Stomach (tissue), 9 donors: Measurements from ENCODE around the gene ABCB1. TPM values are rescaled to one million over a fixed set of nuclear protein-coding genes. Genes with fewer than 3 reads are reported as not detected.

Experiments
- DNase-seq, 2 donors: peaks; one replicate each; pipeline versions ENCODE4 v3.0.0 to v3.0.0-alpha.2; 2013 to 2019
- H3K27ac ChIP-seq, 5 donors: fragments of 200-600 bp in 4 of 5; sonication (generic) in 4 of 5; one replicate each; pipeline ENCODE4 v1.5.1; 2013 to 2019; ENCODE audit warnings: mild to moderate bottlenecking in 1 of 5, moderate library complexity in 1 of 5
- H3K27me3 ChIP-seq, 3 donors: fragments of 200-600 bp; sonication (generic); one replicate each; pipeline ENCODE4 v1.5.1; 2017 to 2019; ENCODE audit warnings: mixed run types in 1 of 3
- H3K36me3 ChIP-seq, 4 donors: fragments of 200-600 bp; sonication (generic); 1 replicate in 3 of 4; 2 replicates in 1 of 4; pipeline ENCODE4 v1.5.1; 2016 to 2019
- H3K4me1 ChIP-seq, 4 donors: fragments of 200-600 bp; sonication (generic); one replicate each; pipeline ENCODE4 v1.5.1; 2016 to 2019
- H3K4me3 ChIP-seq, 4 donors: fragments of 200-600 bp; sonication (generic) in 3 of 4; one replicate each; pipeline ENCODE4 v1.5.1; 2016 to 2019; ENCODE audit warnings: mild to moderate bottlenecking in 1 of 4
- H3K9me3 ChIP-seq, 4 donors: fragments of 200-600 bp; sonication (generic); one replicate each; pipeline ENCODE4 v1.5.1; 2016 to 2019
- EP300 ChIP-seq: sonication (generic); formaldehyde crosslinking; IDR thresholded peaks from one replicate; pipeline ENCODE4 v1.6.1; 2017; ENCODE audit warnings: antibody characterized with exemption
- POLR2A ChIP-seq, 4 donors: fragments of 450-650 bp; IDR thresholded peaks; one replicate each; pipeline ENCODE4 v1.6.1; 2016; ENCODE audit warnings: antibody characterized with exemption in 4 of 4, control low read depth in 2 of 4, mild to moderate bottlenecking in 1 of 4, moderate library complexity in 1 of 4
- POLR2AphosphoS5 ChIP-seq, 3 donors: sonication (generic); formaldehyde crosslinking; IDR thresholded peaks; one replicate each; pipeline ENCODE4 v1.6.1; 2016; ENCODE audit warnings: antibody characterized with exemption in 3 of 3
- WGBS, 5 donors: extraction: QIAGEN DNeasy Blood & Tissue Kit in 3 of 5; methylation state at CpG; one replicate each; pipeline versions ENCODE4 v1.1.5 to v1.1.7; 2013 to 2018; 5-methylcytosine and 5-hydroxymethylcytosine counted together
- intact Hi-C: fragments of 100-400 bp; cut with DNase I; formaldehyde crosslinking; loops from one replicate; pipeline ENCODE4 v1.15.1; 2023; ENCODE audit warnings: low total_unique reads
- polyA plus RNA-seq, 3 donors: library from polyadenylated mRNA; stranded (reverse); fragments of 200-250 nt; gene quantifications; one replicate each; pipeline ENCODE4 v1.2.3, GENCODE V29; 2013
- total RNA-seq, 5 donors: library from RNA; depleted of rRNA; stranded (reverse); fragments of >200 nt; gene quantifications; one replicate each; pipeline versions ENCODE4 v1.1.0 to v1.2.3, GENCODE V29; 2014 to 2016
- TF ChIP-seq, protein P1 (sequence below), 7 experiments: fragments of 450-650 bp in 4 of 7; fragments of 200-600 bp in 3 of 7; sonication (generic) in 3 of 7; IDR thresholded peaks; one replicate each; pipeline ENCODE4 v1.5.1; 2016 to 2019; ENCODE audit warnings: antibody characterized with exemption in 7 of 7, control low read depth in 2 of 7, mild to moderate bottlenecking in 1 of 7
- donor health status: healthy with polysubstance abuse.
- donor health status: Bipolar disorder and iron deficiency.
- donor health status: healthy.

Gene ABCB1
- total and polyA plus RNA-seq, 8 donors: 0.45 to 10.6 (median 1.7) TPM; not detected in 1

DNA sequence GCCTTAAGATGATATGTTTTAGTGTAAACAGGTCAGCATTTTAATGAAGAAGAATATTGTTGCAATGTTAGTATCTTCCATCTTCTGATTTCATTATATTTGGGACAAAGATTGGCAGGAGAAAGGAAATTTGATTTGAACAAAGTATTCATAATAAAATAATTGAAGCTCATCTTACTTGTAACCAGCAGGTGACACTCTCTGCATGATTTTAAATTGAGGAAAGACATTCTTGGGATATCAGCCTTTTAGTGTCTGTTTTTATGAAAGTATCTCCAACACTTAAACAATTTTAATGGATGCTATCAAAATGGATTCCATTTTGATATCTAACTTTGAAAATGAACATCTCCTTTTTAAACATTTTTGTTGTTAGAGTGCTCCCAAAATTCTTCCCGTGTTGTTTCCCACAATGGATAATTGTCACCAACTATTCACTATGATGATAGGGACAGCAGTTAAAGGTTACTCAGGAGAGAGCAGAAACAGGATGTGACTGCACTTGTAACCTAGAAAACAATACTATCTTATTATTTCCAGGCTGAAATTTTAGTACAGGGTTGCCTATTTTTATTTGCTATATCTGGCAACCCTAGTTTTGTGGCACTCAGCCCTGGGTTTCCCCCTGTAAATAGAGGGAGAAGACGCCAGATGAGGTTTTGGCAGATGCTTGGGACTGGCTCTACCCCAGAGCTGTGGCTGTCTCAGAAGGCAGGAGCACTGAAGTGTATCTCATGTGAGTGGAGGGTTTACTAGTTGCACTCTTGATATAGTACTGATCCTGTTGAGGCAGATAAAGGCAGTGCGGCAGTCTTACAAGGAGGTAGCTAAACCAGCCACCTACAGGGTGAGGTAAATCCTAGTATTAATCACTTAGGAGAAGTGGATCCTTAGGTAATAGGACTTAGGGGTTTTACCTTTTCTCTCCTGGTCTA is 94.2 kb downstream of the ABCB1 start:
- Histone ChIP-seq H3K36me3 (no peaks in the 10 kb centered on the region), H3K27me3 (no peaks in the 10 kb centered on the region), H3K9me3 (no peaks in the 10 kb centered on the region), H3K4me3 (no peak overlapping the region), H3K4me1 (no peaks in the 10 kb centered on the region), H3K27ac (no peak overlapping the region)
- TF ChIP-seq POLR2AphosphoS5 (IDR thresholded peaks at IDR 0.05): no peak
- TF ChIP-seq POLR2A (IDR thresholded peaks at IDR 0.05): no peak
- TF ChIP-seq, protein P1, sequence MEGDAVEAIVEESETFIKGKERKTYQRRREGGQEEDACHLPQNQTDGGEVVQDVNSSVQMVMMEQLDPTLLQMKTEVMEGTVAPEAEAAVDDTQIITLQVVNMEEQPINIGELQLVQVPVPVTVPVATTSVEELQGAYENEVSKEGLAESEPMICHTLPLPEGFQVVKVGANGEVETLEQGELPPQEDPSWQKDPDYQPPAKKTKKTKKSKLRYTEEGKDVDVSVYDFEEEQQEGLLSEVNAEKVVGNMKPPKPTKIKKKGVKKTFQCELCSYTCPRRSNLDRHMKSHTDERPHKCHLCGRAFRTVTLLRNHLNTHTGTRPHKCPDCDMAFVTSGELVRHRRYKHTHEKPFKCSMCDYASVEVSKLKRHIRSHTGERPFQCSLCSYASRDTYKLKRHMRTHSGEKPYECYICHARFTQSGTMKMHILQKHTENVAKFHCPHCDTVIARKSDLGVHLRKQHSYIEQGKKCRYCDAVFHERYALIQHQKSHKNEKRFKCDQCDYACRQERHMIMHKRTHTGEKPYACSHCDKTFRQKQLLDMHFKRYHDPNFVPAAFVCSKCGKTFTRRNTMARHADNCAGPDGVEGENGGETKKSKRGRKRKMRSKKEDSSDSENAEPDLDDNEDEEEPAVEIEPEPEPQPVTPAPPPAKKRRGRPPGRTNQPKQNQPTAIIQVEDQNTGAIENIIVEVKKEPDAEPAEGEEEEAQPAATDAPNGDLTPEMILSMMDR (IDR thresholded peaks at IDR 0.05): peak in 1 of 7 experiments; percentile 11
- peak in 1 of 2 donors; percentile 29 for DNase-seq
- intact Hi-C loops: no loop called here
- WGBS, 5 donors: 37 to 77% (median 53%) methylated on average over 3 of the region's 3 CpGs

- intact Hi-C loops: no loop called here
- 68 to 77% (median 73%) methylated on average over 5 of the region's 5 CpGs for WGBS, 5 donors
These were observed 95.0 kb downstream of the ABCB1 start for GRCh38 chr7:87505557-87506245.

DNA sequence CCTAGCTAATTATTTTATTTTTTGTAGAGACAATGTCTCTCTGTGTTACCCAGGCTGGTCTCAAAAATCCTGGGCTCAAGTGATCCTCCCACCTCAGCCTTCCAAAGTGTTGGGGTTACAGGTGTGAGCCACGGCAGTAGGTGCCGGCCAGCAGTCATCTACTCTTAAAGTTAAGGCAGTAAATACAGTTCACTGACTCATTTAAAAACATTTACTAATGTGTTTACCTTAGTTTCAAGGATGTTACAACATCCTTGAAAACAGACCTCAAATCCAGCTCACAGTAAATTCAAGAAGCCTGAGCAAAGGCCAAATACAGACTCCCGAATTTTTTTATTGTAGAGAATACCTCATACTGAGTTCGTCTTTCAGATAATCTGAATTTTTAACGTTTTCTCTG is 95.6 kb downstream of the ABCB1 start:
- no peaks in the 10 kb centered on the region for H3K9me3 ChIP-seq
- DNase-seq: no peak
- intact Hi-C loops: no loop called here
- H3K4me1 ChIP-seq: no peaks in the 10 kb centered on the region
- no peak overlapping the region for H3K4me3 ChIP-seq
- H3K36me3 ChIP-seq: no peaks in the 10 kb centered on the region
- no peaks in the 10 kb centered on the region for H3K27me3 ChIP-seq
- 72 to 79% (median 74%) methylated on average over 5 of the region's 5 CpGs for WGBS, 5 donors
- TF ChIP-seq EP300 (no peak), POLR2A (IDR thresholded peaks at IDR 0.05) (no peak), POLR2AphosphoS5 (IDR thresholded peaks at IDR 0.05) (no peak)
- TF ChIP-seq, protein P1 (IDR thresholded peaks at IDR 0.05): no peak
- H3K27ac ChIP-seq: no peak overlapping the region

More at GRCh38 chr7:87505557-87506245, 95.0 kb downstream of the ABCB1 start:
- H3K27me3 ChIP-seq: no peaks in the 10 kb centered on the region
- TF ChIP-seq EP300 (no peak), POLR2A (IDR thresholded peaks at IDR 0.05) (no peak), POLR2AphosphoS5 (IDR thresholded peaks at IDR 0.05) (no peak)
- TF ChIP-seq, protein P1 (IDR thresholded peaks at IDR 0.05): no peak
- DNase-seq: no peak
- H3K9me3 ChIP-seq: no peaks in the 10 kb centered on the region
- H3K27ac ChIP-seq: no peak overlapping the region
- H3K36me3 ChIP-seq: no peaks in the 10 kb centered on the region
- no peak overlapping the region for H3K4me3 ChIP-seq
- no peaks in the 10 kb centered on the region for H3K4me1 ChIP-seq

DNA sequence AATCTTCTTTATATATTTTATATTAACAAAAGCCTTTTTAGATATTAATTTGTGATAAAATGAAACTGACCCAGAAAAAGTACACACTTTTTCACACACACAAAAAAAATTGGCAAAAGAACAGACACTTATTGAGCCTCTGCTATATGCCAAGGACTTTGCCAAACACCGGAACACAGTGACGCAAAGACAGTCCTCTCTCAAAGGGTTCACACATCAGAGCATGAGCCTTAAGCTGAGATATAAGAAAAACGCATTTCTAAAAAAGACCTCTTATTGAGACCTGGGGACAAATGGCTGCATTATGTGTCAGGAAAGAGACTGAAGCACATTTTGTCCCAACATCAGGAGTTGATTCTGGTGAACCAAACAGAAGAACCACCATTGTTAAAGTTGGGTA is 101.2 kb downstream of the ABCB1 start:
- no peaks in the 10 kb centered on the region for H3K9me3 ChIP-seq
- no peak for DNase-seq
- no peaks in the 10 kb centered on the region for H3K4me1 ChIP-seq
- TF ChIP-seq POLR2A (IDR thresholded peaks at IDR 0.05): no peak
- TF ChIP-seq, protein P1 (IDR thresholded peaks at IDR 0.05): no peak
- intact Hi-C loops: no loop called here
- H3K27me3 ChIP-seq: no peaks in the 10 kb centered on the region
- H3K27ac ChIP-seq: no peak overlapping the region
- H3K4me3 ChIP-seq: no peak overlapping the region
- 76 to 90% (median 88%) methylated on average over 3 of the region's 3 CpGs for WGBS, 5 donors
- H3K36me3 ChIP-seq: no peaks in the 10 kb centered on the region
